Keratinocyte (primary cell): ENCODE measurements around the gene WDR6. TPM values are rescaled to one million over a fixed set of nuclear protein-coding genes. Genes with fewer than 3 reads are reported as not detected.

Experiments used
- DNase-seq: peaks from one replicate; pipeline ENCODE4 v3.0.0-alpha.2; 2011; ENCODE audit warnings: low read depth, missing footprints, low spot score
- FAIRE-seq: peaks from 2 replicates; lab custom pipeline; 2011; peaks lifted over from hg19 to GRCh38; lab: Jason Lieb, UNC
- H2AFZ ChIP-seq: 2 replicates; pipeline ENCODE4 v1.6.0; 2012; ENCODE audit warnings: low read length, control low read depth, inconsistent platforms; ENCODE audit not compliant: control insufficient read depth
- H3K27ac ChIP-seq: 2 replicates; pipeline ENCODE4 v1.5.1; 2011; ENCODE audit warnings: low read length; ENCODE audit not compliant: control insufficient read depth, insufficient read depth
- H3K27me3 ChIP-seq: 3 replicates; pipeline ENCODE4 v1.6.0; 2011; ENCODE audit warnings: low read length; ENCODE audit not compliant: control insufficient read depth, insufficient read depth; ENCODE audit errors: extremely low read depth
- H3K36me3 ChIP-seq, 2 experiments: 2 replicates in 1 of 2; 3 replicates in 1 of 2; pipeline ENCODE4 v1.5.1; 2011; ENCODE audit warnings: low read length in 2 of 2, mild to moderate bottlenecking in 1 of 2; ENCODE audit not compliant: control insufficient read depth in 2 of 2, insufficient read depth in 2 of 2; ENCODE audit errors: extremely low read depth in 1 of 2
- H3K4me1 ChIP-seq: 3 replicates; pipeline ENCODE4 v1.5.1; 2011; ENCODE audit warnings: low read length; ENCODE audit not compliant: control insufficient read depth, insufficient read depth; ENCODE audit errors: extremely low read depth
- H3K4me2 ChIP-seq: 3 replicates; pipeline ENCODE4 v1.6.0; 2011; ENCODE audit warnings: low read depth, low read length; ENCODE audit not compliant: control insufficient read depth, insufficient read depth; ENCODE audit errors: extremely low read depth
- H3K4me3 ChIP-seq, 3 experiments: fragments of 200-600 bp in 1 of 3; sonication (generic) in 1 of 3; 2 replicates in 2 of 3; 3 replicates in 1 of 3; pipeline ENCODE4 v1.5.1; 2011 to 2016; ENCODE audit warnings: low read length in 3 of 3, mild to moderate bottlenecking in 3 of 3, control low read depth in 2 of 3, inconsistent platforms in 1 of 3, low read depth in 1 of 3, mixed read lengths in 1 of 3, mixed run types in 1 of 3, moderate library complexity in 1 of 3; ENCODE audit not compliant: control insufficient read depth in 2 of 3, insufficient read depth in 2 of 3; ENCODE audit errors: extremely low read depth in 1 of 3
- H3K79me2 ChIP-seq: 2 replicates; pipeline ENCODE4 v1.6.0; 2012; ENCODE audit warnings: low read length; ENCODE audit not compliant: control insufficient read depth, insufficient read depth
- H3K9ac ChIP-seq: 3 replicates; pipeline ENCODE4 v1.6.0; 2011; ENCODE audit warnings: low read length; ENCODE audit not compliant: control insufficient read depth, insufficient read depth; ENCODE audit errors: extremely low read depth
- H3K9me1 ChIP-seq: 3 replicates; pipeline ENCODE4 v1.6.0; 2011; ENCODE audit warnings: low read length; ENCODE audit not compliant: control insufficient read depth, insufficient read depth; ENCODE audit errors: extremely low read depth
- H3K9me3 ChIP-seq: 2 replicates; pipeline ENCODE4 v1.5.1; 2012; ENCODE audit warnings: low read depth, low read length; ENCODE audit not compliant: control insufficient read depth
- H4K20me1 ChIP-seq: 3 replicates; pipeline ENCODE4 v1.6.0; 2011; ENCODE audit warnings: low read length; ENCODE audit not compliant: control insufficient read depth, insufficient read depth; ENCODE audit errors: extremely low read depth
- EZH2 ChIP-seq: IDR thresholded peaks from one replicate; pipeline ENCODE4 v1.6.1; 2012; ENCODE audit warnings: inconsistent platforms, mild to moderate bottlenecking, low read length, moderate library complexity
- dilution Hi-C: fragments of 300-500 bp; cut with MboI; formaldehyde crosslinking; loops from one replicate; pipeline ENCODE4 v1.7.0; 2020; ENCODE audit warnings: low sequenced_read_pairs; ENCODE audit not compliant: extremely low pct_ligation_motif_present
- polyA plus RNA-seq, 5 experiments: library from polyadenylated mRNA; depleted of rRNA in 3 of 5; stranded (reverse) in 3 of 5; stranded (forward) in 1 of 5; unstranded in 1 of 5; fragments of >200 nt; gene quantifications; 1 replicate in 1 of 5; 2 replicates in 3 of 5; 3 replicates in 1 of 5; pipeline versions ENCODE4 v1.2.1 to v1.2.3, GENCODE V29; 2011 to 2012; ENCODE audit warnings: missing spikeins in 2 of 5, low read depth in 1 of 5, low replicate concordance in 1 of 5
- TF ChIP-seq, protein P1 (sequence below), 3 experiments: IDR thresholded peaks in 1 of 3; conservative IDR thresholded peaks in 1 of 3; optimal IDR thresholded peaks in 1 of 3; 2 replicates in 2 of 3; 3 replicates in 1 of 3; pipeline versions ENCODE3 to v1.5.1; 2011; ENCODE audit warnings: low read length in 3 of 3, mild to moderate bottlenecking in 3 of 3, moderate library complexity in 2 of 3, control low read depth in 1 of 3, inconsistent platforms in 1 of 3; ENCODE audit not compliant: insufficient read depth in 2 of 3; ENCODE audit errors: extremely low read depth in 1 of 3

WDR6 gene
- polyA plus RNA-seq, 1 donor (not counting 4 experiments of a cell fraction or from before 2014, with no cell fraction given): 61.5 TPM

DNA sequence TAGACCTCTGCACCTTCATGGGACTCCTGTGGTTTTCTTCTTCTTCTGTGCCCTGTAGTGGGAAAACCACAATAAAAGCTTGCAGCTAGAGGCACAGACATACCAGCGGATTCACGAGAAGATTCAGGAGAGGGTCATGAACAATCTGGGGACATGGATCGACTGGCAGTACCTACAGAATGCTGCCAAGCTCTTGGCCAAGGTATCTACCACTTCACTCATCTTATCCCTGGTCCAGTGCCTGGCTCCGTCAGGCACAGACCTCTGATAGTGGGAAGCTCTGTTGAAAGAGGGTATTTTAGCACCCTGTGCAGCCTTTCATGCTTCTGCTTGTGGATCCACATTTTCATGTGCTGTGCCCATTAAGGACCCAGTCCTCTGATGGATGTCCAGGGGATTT is 26.9 kb upstream of the WDR6 start:
- no peaks in the 10 kb centered on the region for H3K9me1 ChIP-seq
- H3K4me1 ChIP-seq: no peaks in the 10 kb centered on the region
- H2AFZ ChIP-seq: no peak overlapping the region
- no peaks in the 10 kb centered on the region for H4K20me1 ChIP-seq
- H3K4me2 ChIP-seq: no peak overlapping the region
- DNase-seq (no peak), FAIRE-seq (no peak)
- no peak overlapping the region for H3K4me3 ChIP-seq
- H3K9me3 ChIP-seq: no peaks in the 10 kb centered on the region
- no peaks in the 10 kb centered on the region for H3K79me2 ChIP-seq
- dilution Hi-C loops: no loop called here
- peaks cover 48 to 62% of the 10 kb centered on the region in 2 experiments for H3K36me3 ChIP-seq
- no peaks in the 10 kb centered on the region for H3K27me3 ChIP-seq
- no peak overlapping the region for H3K9ac ChIP-seq
- TF ChIP-seq EZH2: no peak
- TF ChIP-seq, protein P1, sequence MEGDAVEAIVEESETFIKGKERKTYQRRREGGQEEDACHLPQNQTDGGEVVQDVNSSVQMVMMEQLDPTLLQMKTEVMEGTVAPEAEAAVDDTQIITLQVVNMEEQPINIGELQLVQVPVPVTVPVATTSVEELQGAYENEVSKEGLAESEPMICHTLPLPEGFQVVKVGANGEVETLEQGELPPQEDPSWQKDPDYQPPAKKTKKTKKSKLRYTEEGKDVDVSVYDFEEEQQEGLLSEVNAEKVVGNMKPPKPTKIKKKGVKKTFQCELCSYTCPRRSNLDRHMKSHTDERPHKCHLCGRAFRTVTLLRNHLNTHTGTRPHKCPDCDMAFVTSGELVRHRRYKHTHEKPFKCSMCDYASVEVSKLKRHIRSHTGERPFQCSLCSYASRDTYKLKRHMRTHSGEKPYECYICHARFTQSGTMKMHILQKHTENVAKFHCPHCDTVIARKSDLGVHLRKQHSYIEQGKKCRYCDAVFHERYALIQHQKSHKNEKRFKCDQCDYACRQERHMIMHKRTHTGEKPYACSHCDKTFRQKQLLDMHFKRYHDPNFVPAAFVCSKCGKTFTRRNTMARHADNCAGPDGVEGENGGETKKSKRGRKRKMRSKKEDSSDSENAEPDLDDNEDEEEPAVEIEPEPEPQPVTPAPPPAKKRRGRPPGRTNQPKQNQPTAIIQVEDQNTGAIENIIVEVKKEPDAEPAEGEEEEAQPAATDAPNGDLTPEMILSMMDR (optimal IDR thresholded peaks at IDR 0.05 in 1 of 3, IDR thresholded peaks at IDR 0.05 in 1 of 3, conservative IDR thresholded peaks at IDR 0.05 in 1 of 3; ENCODE audit: extremely low read depth in 1 of 3, insufficient read depth in 2 of 3, low read length in 3 of 3): no peak
- H3K27ac ChIP-seq: no peak overlapping the region

GRCh38 chr3:48982016-48982415 is 25.2 kb upstream of the WDR6 start:
- H3K36me3 ChIP-seq: peaks cover 45 to 57% of the 10 kb centered on the region in 2 experiments
- TF ChIP-seq, protein P1 (optimal IDR thresholded peaks at IDR 0.05 in 1 of 3, IDR thresholded peaks at IDR 0.05 in 1 of 3, conservative IDR thresholded peaks at IDR 0.05 in 1 of 3; ENCODE audit: extremely low read depth in 1 of 3, insufficient read depth in 2 of 3, low read length in 3 of 3): no peak
- TF ChIP-seq EZH2: no peak
- H3K27ac ChIP-seq: no peak overlapping the region
- H3K9me3 ChIP-seq: no peaks in the 10 kb centered on the region
- H3K4me2 ChIP-seq: no peak overlapping the region
- H3K79me2 ChIP-seq: no peaks in the 10 kb centered on the region
- H3K4me1 ChIP-seq: no peaks in the 10 kb centered on the region
- H3K4me3 ChIP-seq: no peak overlapping the region
- no peaks in the 10 kb centered on the region for H4K20me1 ChIP-seq
- DNase-seq (no peak), FAIRE-seq (no peak)
- dilution Hi-C loops: no loop called here
- no peak overlapping the region for H2AFZ ChIP-seq
- H3K27me3 ChIP-seq: no peaks in the 10 kb centered on the region
- H3K9ac ChIP-seq: no peak overlapping the region
- no peaks in the 10 kb centered on the region for H3K9me1 ChIP-seq
